Sigmoid colon (tissue), 3 donors: ENCODE measurements around the gene SPTBN1.

Source experiments
- POLR2A ChIP-seq, 2 donors: fragments of 450-650 bp; IDR thresholded peaks; one replicate each; pipeline ENCODE4 v1.6.1; 2016; ENCODE audit warnings: antibody characterized with exemption in 2 of 2, mild to moderate bottlenecking in 2 of 2, moderate library complexity in 2 of 2
- TF ChIP-seq, protein P1 (sequence below), 4 experiments: fragments of 450-650 bp in 3 of 4; fragments of 200-600 bp in 1 of 4; IDR thresholded peaks; one replicate each; pipeline ENCODE4 v1.5.1; 2016 to 2019; ENCODE audit warnings: antibody characterized with exemption in 4 of 4, mild to moderate bottlenecking in 3 of 4, moderate library complexity in 2 of 4

DNA sequence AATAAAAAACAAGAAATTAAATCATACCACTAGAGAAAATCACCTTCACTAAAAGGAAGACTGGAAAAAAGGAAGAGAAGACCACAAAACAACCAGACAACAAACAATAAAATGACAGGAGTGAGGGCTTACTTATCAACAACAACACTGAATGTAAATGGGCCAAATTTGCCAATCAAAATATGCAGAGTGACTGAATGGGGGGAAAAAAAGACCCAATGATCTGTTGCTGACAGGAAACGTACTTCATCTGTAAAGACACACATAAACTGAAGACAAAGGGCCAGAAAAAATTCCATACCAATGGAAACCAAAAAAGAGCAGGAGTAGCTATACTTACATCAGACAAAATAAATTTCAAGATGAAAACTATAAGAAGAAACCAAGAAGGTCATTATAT lies 241.8 kb downstream of the SPTBN1 start:
- TF ChIP-seq POLR2A (IDR thresholded peaks at IDR 0.05) = no peak
- TF ChIP-seq, protein P1, sequence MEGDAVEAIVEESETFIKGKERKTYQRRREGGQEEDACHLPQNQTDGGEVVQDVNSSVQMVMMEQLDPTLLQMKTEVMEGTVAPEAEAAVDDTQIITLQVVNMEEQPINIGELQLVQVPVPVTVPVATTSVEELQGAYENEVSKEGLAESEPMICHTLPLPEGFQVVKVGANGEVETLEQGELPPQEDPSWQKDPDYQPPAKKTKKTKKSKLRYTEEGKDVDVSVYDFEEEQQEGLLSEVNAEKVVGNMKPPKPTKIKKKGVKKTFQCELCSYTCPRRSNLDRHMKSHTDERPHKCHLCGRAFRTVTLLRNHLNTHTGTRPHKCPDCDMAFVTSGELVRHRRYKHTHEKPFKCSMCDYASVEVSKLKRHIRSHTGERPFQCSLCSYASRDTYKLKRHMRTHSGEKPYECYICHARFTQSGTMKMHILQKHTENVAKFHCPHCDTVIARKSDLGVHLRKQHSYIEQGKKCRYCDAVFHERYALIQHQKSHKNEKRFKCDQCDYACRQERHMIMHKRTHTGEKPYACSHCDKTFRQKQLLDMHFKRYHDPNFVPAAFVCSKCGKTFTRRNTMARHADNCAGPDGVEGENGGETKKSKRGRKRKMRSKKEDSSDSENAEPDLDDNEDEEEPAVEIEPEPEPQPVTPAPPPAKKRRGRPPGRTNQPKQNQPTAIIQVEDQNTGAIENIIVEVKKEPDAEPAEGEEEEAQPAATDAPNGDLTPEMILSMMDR (IDR thresholded peaks at IDR 0.05) = no peak
